GM19455 (cell line): ENCODE results near the gene KCNAB2.

ENCODE experiments used
- ATAC-seq: cut with Tn5 transposase; IDR thresholded peaks from one replicate; pipeline ENCODE4 v1.9.1; 2021; ENCODE audit not compliant: unreplicated experiment

The KCNAB2 gene

GRCh38 chr1:6124746-6125365 is 79.2 kb downstream of the KCNAB2 start:
- no peak for ATAC-seq

GRCh38 chr1:6125366-6125765 is 79.7 kb downstream of the KCNAB2 start:
- no peak for ATAC-seq

- ATAC-seq: no peak
These were observed 80.3 kb downstream of the KCNAB2 start for GRCh38 chr1:6126028-6126427.

- ATAC-seq: no peak
These were observed 80.9 kb downstream of the KCNAB2 start for GRCh38 chr1:6126521-6127067.

- no peak for ATAC-seq
These were observed 82.0 kb downstream of the KCNAB2 start for GRCh38 chr1:6127587-6128163.

GRCh38 chr1:6128276-6129081 is 82.8 kb downstream of the KCNAB2 start:
- ATAC-seq: no peak

- no peak for ATAC-seq
These were observed 83.6 kb downstream of the KCNAB2 start for GRCh38 chr1:6129313-6129712.

GRCh38 chr1:6130036-6130435 is 84.3 kb downstream of the KCNAB2 start:
- ATAC-seq: no peak

- ATAC-seq: no peak
These were observed 84.9 kb downstream of the KCNAB2 start for GRCh38 chr1:6130596-6130995.

- no peak for ATAC-seq
These were observed 85.9 kb downstream of the KCNAB2 start for GRCh38 chr1:6131561-6131960.

- ATAC-seq: no peak
These were observed 87.6 kb downstream of the KCNAB2 start for GRCh38 chr1:6133146-6133895.

GRCh38 chr1:6134206-6134605 is 88.5 kb downstream of the KCNAB2 start:
- ATAC-seq: no peak

GRCh38 chr1:6134741-6135510 is 89.2 kb downstream of the KCNAB2 start:
- no peak for ATAC-seq

GRCh38 chr1:6136516-6137220 is 91.0 kb downstream of the KCNAB2 start:
- no peak for ATAC-seq

GRCh38 chr1:6137758-6138157 is 92.1 kb downstream of the KCNAB2 start:
- no peak for ATAC-seq

- ATAC-seq: no peak
These were observed 94.7 kb downstream of the KCNAB2 start for GRCh38 chr1:6140413-6140812.

GRCh38 chr1:6141592-6141991 is 95.9 kb downstream of the KCNAB2 start:
- ATAC-seq: no peak

GRCh38 chr1:6142036-6142621 is 96.4 kb downstream of the KCNAB2 start:
- no peak for ATAC-seq

- no peak for ATAC-seq
These were observed 97.0 kb downstream of the KCNAB2 start for GRCh38 chr1:6142734-6143133.

GRCh38 chr1:6143395-6143794 is 97.7 kb downstream of the KCNAB2 start:
- ATAC-seq: no peak
